Kidney (tissue), 14 donors: ENCODE data around the gene COL12A1. TPM values are rescaled to one million over a fixed set of nuclear protein-coding genes. Genes with fewer than 3 reads are reported as not detected.

Experiments used
- DNase-seq, 5 donors: peaks; one replicate each; pipeline ENCODE4 v3.0.0-alpha.2; 2013 to 2020
- FAIRE-seq: peaks from 2 replicates; lab custom pipeline; 2012; peaks lifted over from hg19 to GRCh38; lab: Jason Lieb, UNC
- H3K27ac ChIP-seq, 2 donors: one replicate each; pipeline ENCODE4 v1.7.0; 2013; ENCODE audit warnings: low read depth in 2 of 2, low read length in 2 of 2, inconsistent platforms in 1 of 2
- H3K27me3 ChIP-seq: one replicate; pipeline ENCODE4 v1.7.1; 2013; ENCODE audit warnings: low read length, inconsistent platforms; ENCODE audit not compliant: control insufficient read depth, insufficient read depth
- H3K36me3 ChIP-seq, 3 donors: one replicate each; pipeline versions ENCODE4 v1.7.0 to v1.7.1; 2013; ENCODE audit warnings: low read length in 3 of 3, control low read depth in 1 of 3, inconsistent platforms in 1 of 3; ENCODE audit not compliant: insufficient read depth in 3 of 3, control insufficient read depth in 2 of 3
- H3K4me1 ChIP-seq, 3 donors: one replicate each; pipeline versions ENCODE4 v1.7.0 to v1.7.1; 2013; ENCODE audit warnings: low read length in 3 of 3, inconsistent platforms in 1 of 3, low read depth in 1 of 3; ENCODE audit not compliant: control insufficient read depth in 2 of 3, insufficient read depth in 2 of 3
- H3K4me3 ChIP-seq, 3 donors: one replicate each; pipeline versions ENCODE4 v1.7.0 to v1.8.1; 2013; ENCODE audit warnings: low read length in 3 of 3, control low read depth in 1 of 3, inconsistent platforms in 1 of 3
- H3K9ac ChIP-seq, 3 donors: one replicate each; pipeline versions ENCODE4 v1.7.0 to v1.7.1; 2013; ENCODE audit warnings: low read length in 3 of 3, control low read depth in 1 of 3, inconsistent platforms in 1 of 3
- H3K9me3 ChIP-seq, 3 donors: one replicate each; pipeline versions ENCODE4 v1.7.0 to v1.7.1; 2013; ENCODE audit warnings: low read length in 3 of 3, control low read depth in 1 of 3, inconsistent platforms in 1 of 3; ENCODE audit not compliant: control insufficient read depth in 2 of 3, insufficient read depth in 1 of 3
- CTCF ChIP-seq: IDR thresholded peaks from 3 replicates; pipeline ENCODE4 v1.5.1; 2012; ENCODE audit warnings: mild to moderate bottlenecking, moderate library complexity, borderline replicate concordance; ENCODE audit not compliant: insufficient read depth; ENCODE audit errors: extremely low read depth
- intact Hi-C: fragments of 100-400 bp; cut with DNase I; formaldehyde crosslinking; loops from one replicate; pipeline ENCODE4 v1.11.1; 2022
- polyA plus RNA-seq: library from polyadenylated mRNA; stranded (reverse); fragments of 350-450 nt; fragmentation: Illumina TruSeq; extraction: RNeasy Lipid Tissue Mini Kit (QIAGEN cat#74804); gene quantifications from one replicate; pipeline ENCODE4 v1.2.3, GENCODE V29; 2014; ENCODE audit warnings: low read depth, low replicate concordance; ENCODE audit not compliant: insufficient read depth
- total RNA-seq: library from RNA; stranded (reverse); fragmentation: NEBNext Ultra II Directional; extraction: Animal tissue kit (Norgen Biotek cat#: 25700); gene quantifications from one replicate; pipeline ENCODE4 v1.2.1, GENCODE V29; 2021
- donor health status: control.
- donor health status: control.
- donor health status: control.
- donor health status: control.
- donor health status: control.
- donor health status: DM: yes; HTN: yes; CAD: no.
- donor health status: Normal renal cell carcinoma (clear cell type).

The COL12A1 gene
- total and polyA plus RNA-seq, 2 donors from 2014 or later, result 12.3 to 28.3 TPM

- TF ChIP-seq CTCF, result no peak
- no peak overlapping the region for H3K9ac ChIP-seq
- H3K4me3 ChIP-seq, result no peak overlapping the region
- no peaks in the 10 kb centered on the region for H3K27me3 ChIP-seq
- no peak overlapping the region for H3K27ac ChIP-seq
- H3K4me1 ChIP-seq, result peaks cover 0 to 5% (median 0%) of the 10 kb centered on the region in 3 donors
- DNase-seq, result peak in 3 of 5 donors; percentile 40 to 52 (median 44)
- H3K9me3 ChIP-seq, result no peaks in the 10 kb centered on the region
- peaks cover 0 to 18% (median 4%) of the 10 kb centered on the region in 3 donors for H3K36me3 ChIP-seq
- intact Hi-C loops, result no loop called here
- no peak for FAIRE-seq
Measured at GRCh38 chr6:75233092-75233615, 27.3 kb upstream of the COL12A1 start.

- H3K9me3 ChIP-seq, result no peaks in the 10 kb centered on the region
- peak overlapping the region in 1 of 3 donors; percentile 20 for H3K9ac ChIP-seq
- no peaks in the 10 kb centered on the region for H3K36me3 ChIP-seq
- peak in 1 of 5 donors; percentile 75 for DNase-seq
- intact Hi-C loops, result no loop called here
- TF ChIP-seq CTCF, result peak; percentile 60
- peak overlapping the region in 2 of 3 donors; percentile 22 to 49 for H3K4me3 ChIP-seq
- no peak for FAIRE-seq
- H3K27ac ChIP-seq, result no peak overlapping the region
- H3K4me1 ChIP-seq, result peaks cover 0 to 5% (median 0%) of the 10 kb centered on the region in 3 donors
- no peaks in the 10 kb centered on the region for H3K27me3 ChIP-seq
Measured at GRCh38 chr6:75230484-75231325, 24.9 kb upstream of the COL12A1 start.

- FAIRE-seq (no peak), DNase-seq (peak in 1 of 5 donors; percentile 46)
- no peaks in the 10 kb centered on the region for H3K27me3 ChIP-seq
- H3K4me3 ChIP-seq, result no peak overlapping the region
- H3K9me3 ChIP-seq, result no peaks in the 10 kb centered on the region
- no peak overlapping the region for H3K27ac ChIP-seq
- H3K4me1 ChIP-seq, result peaks cover 0 to 5% (median 0%) of the 10 kb centered on the region in 3 donors
- H3K9ac ChIP-seq, result no peak overlapping the region
- no peak for TF ChIP-seq CTCF
- no peaks in the 10 kb centered on the region for H3K36me3 ChIP-seq
- intact Hi-C loops, result no loop called here
Measured at GRCh38 chr6:75224303-75224926, 18.6 kb upstream of the COL12A1 start.
